K562 (cell line): ENCODE results near the gene ITGAV. TPM values are rescaled to one million over a fixed set of nuclear protein-coding genes. Genes with fewer than 3 reads are reported as not detected.

Experiments
- ATAC-seq: fragments of 200-7000 bp; cut with Tn5 transposase; 3 replicates; pipeline ENCODE4 v1.9.1; 2020; ENCODE audit warnings: moderate library complexity
- BruUV-seq: library from RNA; stranded (reverse); fragments of 400-500 nt; replicated peaks from 2 replicates; lab custom pipeline; 2021; lab: Mats Ljungman, UMichigan
- CTCF ChIA-PET: fragments of 300-600 bp; formaldehyde crosslinking; extraction: SDS; loops from one replicate; lab custom pipeline; 2021; ENCODE audit warnings: low intra/inter-chr PET ratio; lab: Yijun Ruan, JAX
- POLR2A ChIA-PET: fragments of 300-600, 350-650 bp; sonication (Branson Sonifier 250); formaldehyde crosslinking; extraction: SDS; loops from one replicate; lab custom pipeline; 2021; ENCODE audit warnings: antibody characterized with exemption, inconsistent platforms; lab: Yijun Ruan, JAX
- DNase-seq, 4 experiments: peaks; one replicate each; pipeline versions ENCODE4 v3.0.0 to v3.0.0-alpha.2; 2011 to 2018; ENCODE audit warnings: low spot score in 3 of 4, mixed read lengths in 3 of 4; ENCODE audit errors: extremely low read depth in 1 of 4
- FAIRE-seq: peaks from 2 replicates; lab custom pipeline; 2011; peaks lifted over from hg19 to GRCh38; lab: Jason Lieb, UNC
- H2AFZ ChIP-seq: 2 replicates; pipeline ENCODE4 v1.6.0; 2011; ENCODE audit warnings: low read depth, low read length, control low read depth, inconsistent platforms
- H3K27ac ChIP-seq: fragments of 200-600 bp; 3 replicates; pipeline ENCODE4 v1.8.0; 2011; ENCODE audit warnings: low read depth, mild to moderate bottlenecking, control low read depth, inconsistent platforms, low read length, moderate library complexity, mixed read lengths; ENCODE audit errors: extremely low read depth
- H3K27me3 ChIP-seq, 2 experiments: fragments of 300-600 bp in 1 of 2; 2 replicates in 1 of 2; 3 replicates in 1 of 2; pipeline versions ENCODE4 v1.6.0 to v1.8.0; 2011; ENCODE audit warnings: inconsistent platforms in 2 of 2, low read length in 2 of 2, mild to moderate bottlenecking in 1 of 2, mixed read lengths in 1 of 2, moderate library complexity in 1 of 2; ENCODE audit not compliant: control insufficient read depth in 2 of 2, insufficient read depth in 2 of 2
- H3K36me3 ChIP-seq: fragments of 300-600 bp; 3 replicates; pipeline ENCODE4 v1.8.0; 2011; ENCODE audit warnings: mild to moderate bottlenecking, low read length, inconsistent platforms; ENCODE audit not compliant: control insufficient read depth, insufficient read depth
- H3K4me1 ChIP-seq, 2 experiments: fragments of 200-600 bp in 1 of 2; replicated peaks in 1 of 2; 2 replicates in 1 of 2; 3 replicates in 1 of 2; pipeline versions ENCODE4 v1.5.1 to v1.8.0; 2011; ENCODE audit warnings: inconsistent platforms in 2 of 2, low read length in 2 of 2, mild to moderate bottlenecking in 1 of 2, mixed read lengths in 1 of 2, moderate library complexity in 1 of 2; ENCODE audit not compliant: control insufficient read depth in 2 of 2, insufficient read depth in 2 of 2
- H3K4me2 ChIP-seq: 2 replicates; pipeline ENCODE4 v1.6.1; 2011; ENCODE audit warnings: low read length, control low read depth, inconsistent platforms, mixed read lengths; ENCODE audit not compliant: insufficient read depth
- H3K4me3 ChIP-seq: fragments of 200-600 bp; sonication (generic), shearing (Covaris generic); 2 replicates; pipeline ENCODE4 v1.5.1; 2016; ENCODE audit warnings: control low read depth, inconsistent platforms
- H3K79me2 ChIP-seq: fragments of 200-600 bp; 3 replicates; pipeline ENCODE4 v1.8.0; 2011; ENCODE audit warnings: low read length, inconsistent platforms; ENCODE audit not compliant: control insufficient read depth, insufficient read depth
- H3K9ac ChIP-seq, 2 experiments: 2 replicates each; pipeline versions ENCODE4 v1.6.0 to v1.6.1; 2011; ENCODE audit warnings: low read depth in 2 of 2, low read length in 2 of 2, control low read depth in 1 of 2, inconsistent platforms in 1 of 2, mild to moderate bottlenecking in 1 of 2, mixed read lengths in 1 of 2; ENCODE audit not compliant: insufficient read depth in 1 of 2
- H3K9me1 ChIP-seq: one replicate; pipeline ENCODE4 v1.6.0; 2011; ENCODE audit warnings: inconsistent platforms, mild to moderate bottlenecking, low read length, moderate library complexity; ENCODE audit not compliant: control insufficient read depth, insufficient read depth
- H3K9me3 ChIP-seq: replicated peaks from 2 replicates; pipeline ENCODE4 v1.5.1; 2011; ENCODE audit warnings: low read depth, low read length, inconsistent platforms; ENCODE audit not compliant: control insufficient read depth, insufficient read depth
- H4K20me1 ChIP-seq: replicated peaks from 2 replicates; pipeline ENCODE4 v1.6.1; 2011; ENCODE audit warnings: low read length, inconsistent platforms, mixed read lengths; ENCODE audit not compliant: control insufficient read depth, insufficient read depth
- ADNP ChIP-seq: fragments of 200-800 bp; sonication (Bioruptor generic); IDR thresholded peaks from 2 replicates; pipeline ENCODE4 v1.6.1; 2016; ENCODE audit warnings: missing genetic modification characterization, missing compliant biosample characterization
- CREB1 ChIP-seq, 2 experiments: sonication (generic) in 1 of 2; formaldehyde crosslinking in 1 of 2; IDR thresholded peaks; 2 replicates each; pipeline versions ENCODE4 v1.6.1 to v1.8.0; 2012 to 2022; ENCODE audit warnings: inconsistent platforms in 1 of 2, mild to moderate bottlenecking in 1 of 2, missing genetic modification reagents in 1 of 2, moderate library complexity in 1 of 2
- FOXK2 ChIP-seq, 2 experiments: fragments of 450-650 bp; IDR thresholded peaks in 1 of 2; conservative IDR thresholded peaks in 1 of 2; 2 replicates each; pipeline ENCODE4 v1.6.1; 2016; ENCODE audit warnings: low read depth in 2 of 2, mild to moderate bottlenecking in 1 of 2
- FOXP1 ChIP-seq: sonication (generic); formaldehyde crosslinking; IDR thresholded peaks from 2 replicates; pipeline ENCODE4 v1.8.0; 2022; ENCODE audit warnings: mild to moderate bottlenecking, missing genetic modification reagents
- LCOR ChIP-seq: sonication (generic); formaldehyde crosslinking; IDR thresholded peaks from 2 replicates; pipeline ENCODE4 v1.8.0; 2022; ENCODE audit warnings: mild to moderate bottlenecking, missing genetic modification reagents
- MTF1 ChIP-seq: fragments of 250-450 bp; sonication (Bioruptor Pico); IDR thresholded peaks from 2 replicates; pipeline ENCODE4 v1.9.0; 2021; ENCODE audit warnings: moderate library complexity, mild to moderate bottlenecking, inconsistent platforms, borderline replicate concordance
- POLR3A ChIP-seq: IDR thresholded peaks from 2 replicates; pipeline ENCODE4 v1.6.1; 2011; ENCODE audit warnings: borderline replicate concordance, mild to moderate bottlenecking, moderate library complexity; ENCODE audit not compliant: insufficient read length, insufficient read depth; ENCODE audit errors: extremely low read depth
- SMC3 ChIP-seq: conservative IDR thresholded peaks from 2 replicates; pipeline ENCODE4 v1.6.1; 2011; ENCODE audit warnings: low read depth, low read length, improper control_type of control experiment; ENCODE audit not compliant: insufficient read depth
- THAP7 ChIP-seq: fragments of 250-450 bp; sonication (Bioruptor Pico); IDR thresholded peaks from 2 replicates; pipeline ENCODE4 v1.5.0; 2021
- UBTF ChIP-seq, 2 experiments: IDR thresholded peaks; 2 replicates each; pipeline ENCODE4 v1.6.1; 2012; ENCODE audit warnings: improper control_type of control experiment in 2 of 2, low read depth in 2 of 2, low read length in 2 of 2, borderline replicate concordance in 1 of 2
- ZKSCAN1 ChIP-seq: fragments of 150-350 bp; IDR thresholded peaks from 2 replicates; pipeline ENCODE4 v1.6.1; 2016; ENCODE audit warnings: low read depth, low read length
- ZNF551 ChIP-seq: fragments of 250-450 bp; sonication (Bioruptor Pico); IDR thresholded peaks from 2 replicates; pipeline ENCODE4 v1.5.0; 2021; ENCODE audit warnings: mild to moderate bottlenecking, moderate library complexity
- WGBS: fragments of 100-300 bp; shearing (Covaris generic); methylation state at CpG from one replicate; pipeline ENCODE4 v1.1.6; 2016; ENCODE audit warnings: low coverage, mixed read lengths; ENCODE audit not compliant: insufficient coverage; ENCODE audit errors: missing lambda C conversion rate; 5-methylcytosine and 5-hydroxymethylcytosine counted together
- in situ Hi-C: fragments of 300-500 bp; cut with MboI; formaldehyde crosslinking; loops from 4 replicates; pipeline ENCODE4 v1.15.0; 2018; ENCODE audit warnings: inconsistent platforms, mixed read lengths
- intact Hi-C: fragments of 100-400 bp; cut with micrococcal nuclease; formaldehyde crosslinking; loops from 2 replicates; pipeline ENCODE4 v1.14.2; 2022
- polyA plus RNA-seq, 8 experiments: library from polyadenylated mRNA; depleted of rRNA in 4 of 8; stranded (reverse) in 5 of 8; unstranded in 3 of 8; fragments of >200 nt; fragmentation: Nextera tagmentation in 2 of 8; fragmentation: Illumina TruSeq in 1 of 8; extraction: Ambion mirVana in 2 of 8; extraction: Trizol in 1 of 8; gene quantifications; 2 replicates each; pipeline versions ENCODE4 v1.2.1 to v1.2.3, GENCODE V29; 2011 to 2014; ENCODE audit warnings: inconsistent platforms in 1 of 8, missing spikeins in 1 of 8
- total RNA-seq, 7 experiments: library from RNA; depleted of rRNA in 6 of 7; stranded (reverse); fragments of >200 nt in 6 of 7; fragmentation: Illumina TruSeq in 2 of 7; extraction: Trizol in 2 of 7; gene quantifications; 2 replicates each; pipeline versions ENCODE4 v1.2.1 to v1.2.3, GENCODE V29; 2011 to 2021; ENCODE audit warnings: low replicate concordance in 1 of 7
- TF ChIP-seq, protein P1 (sequence below): fragments of 250-450 bp; sonication (Bioruptor Pico); IDR thresholded peaks from 2 replicates; pipeline ENCODE4 v1.4.0; 2020; ENCODE audit warnings: mild to moderate bottlenecking, moderate library complexity, borderline replicate concordance

ITGAV gene
- total and polyA plus RNA-seq, 9 of the 15 experiments (the other 6 are each of a cell fraction or from before 2014, with no cell fraction given): 3.7 to 17.7 (median 10.7) TPM

GRCh38 chr2:186704897-186705296 is 115.0 kb downstream of the ITGAV start:
- WGBS: 0% methylated on average over 3 of the region's 3 CpGs
- in situ Hi-C loops: no loop called here
- Histone ChIP-seq H2AFZ (no peak overlapping the region), H3K79me2 (no peaks in the 10 kb centered on the region), H3K4me1 (no peaks in the 10 kb centered on the region), H3K9me3 (no peaks in the 10 kb centered on the region), H3K36me3 (no peaks in the 10 kb centered on the region), H4K20me1 (no peaks in the 10 kb centered on the region), H3K9ac (no peak overlapping the region), H3K27ac (no peak overlapping the region), H3K4me3 (no peak overlapping the region)
- POLR2A ChIA-PET: interaction anchor here (1.3 kb wide), 1 partner anchor 9 kb away, joined by 3 read pairs; no protein-coding TSS in a partner anchor
- no peak for FAIRE-seq
- no peak for DNase-seq
- TF ChIP-seq FOXK2 (conservative IDR thresholded peaks at IDR 0.05 in 1 of 2, IDR thresholded peaks at IDR 0.05 in 1 of 2; ENCODE audit: low read depth in 2 of 2): no peak
- no peak for TF ChIP-seq ZKSCAN1
- no peak for TF ChIP-seq LCOR
- no peak for TF ChIP-seq FOXP1 (CRISPR knock-in tag)
- TF ChIP-seq ZNF551 (CRISPR knock-in tag): no peak
- no peak for TF ChIP-seq UBTF (IDR thresholded peaks at IDR 0.05; ENCODE audit: borderline replicate concordance in 1 of 2, low read depth in 2 of 2, low read length in 2 of 2)
- TF ChIP-seq SMC3: no peak
- TF ChIP-seq MTF1 (CRISPR knock-in tag): no peak
- TF ChIP-seq POLR3A: no peak
- TF ChIP-seq ADNP (tag): no peak
- no peak for TF ChIP-seq THAP7 (CRISPR knock-in tag)
- TF ChIP-seq CREB1 (IDR thresholded peaks at IDR 0.05): no peak
- no peak for TF ChIP-seq CREB1 (CRISPR knock-in tag; IDR thresholded peaks at IDR 0.05)
- TF ChIP-seq, protein P1, sequence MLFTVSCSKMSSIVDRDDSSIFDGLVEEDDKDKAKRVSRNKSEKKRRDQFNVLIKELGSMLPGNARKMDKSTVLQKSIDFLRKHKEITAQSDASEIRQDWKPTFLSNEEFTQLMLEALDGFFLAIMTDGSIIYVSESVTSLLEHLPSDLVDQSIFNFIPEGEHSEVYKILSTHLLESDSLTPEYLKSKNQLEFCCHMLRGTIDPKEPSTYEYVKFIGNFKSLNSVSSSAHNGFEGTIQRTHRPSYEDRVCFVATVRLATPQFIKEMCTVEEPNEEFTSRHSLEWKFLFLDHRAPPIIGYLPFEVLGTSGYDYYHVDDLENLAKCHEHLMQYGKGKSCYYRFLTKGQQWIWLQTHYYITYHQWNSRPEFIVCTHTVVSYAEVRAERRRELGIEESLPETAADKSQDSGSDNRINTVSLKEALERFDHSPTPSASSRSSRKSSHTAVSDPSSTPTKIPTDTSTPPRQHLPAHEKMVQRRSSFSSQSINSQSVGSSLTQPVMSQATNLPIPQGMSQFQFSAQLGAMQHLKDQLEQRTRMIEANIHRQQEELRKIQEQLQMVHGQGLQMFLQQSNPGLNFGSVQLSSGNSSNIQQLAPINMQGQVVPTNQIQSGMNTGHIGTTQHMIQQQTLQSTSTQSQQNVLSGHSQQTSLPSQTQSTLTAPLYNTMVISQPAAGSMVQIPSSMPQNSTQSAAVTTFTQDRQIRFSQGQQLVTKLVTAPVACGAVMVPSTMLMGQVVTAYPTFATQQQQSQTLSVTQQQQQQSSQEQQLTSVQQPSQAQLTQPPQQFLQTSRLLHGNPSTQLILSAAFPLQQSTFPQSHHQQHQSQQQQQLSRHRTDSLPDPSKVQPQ (CRISPR knock-in tag): no peak
- TF ChIP-seq, all 486 proteins: peak for 0
- no TSS peak for BruUV-seq
- CTCF ChIA-PET: no interaction called here
- ATAC-seq: no peak; the same call in 2 of the 3 replicates
- Histone ChIP-seq H3K27me3 (no peaks in the 10 kb centered on the region; a peak in 1 of 5 replicates), H3K4me2 (no peak overlapping the region), H3K9me1 (no peaks in the 10 kb centered on the region)
- intact Hi-C loops: no loop called here
